ENCODE data around the gene CDCA4. TPM values are rescaled to one million over a fixed set of nuclear protein-coding genes. Genes with fewer than 3 reads are reported as not detected.

Gene CDCA4
- polyA plus RNA-seq, 2 of the 4 experiments (the other 2 are of a cell fraction): 24.2 to 26.9 TPM

GRCh38 chr14:104971447-104972240 lies 49.2 kb downstream of the CDCA4 start:
- no peak for TF ChIP-seq SMC3 (IDR thresholded peaks at IDR 0.05)
- 0 out of 2 replicates have a peak, but pooled peaks have one; percentile 37 for TF ChIP-seq HOXB5 (CRISPR knock-in tag; IDR thresholded peaks at IDR 0.05)
- CTCF ChIA-PET: interaction anchor here (0.6 to 6.6 kb wide), 9 partner anchors 32 to 203 kb away, joined by 3 to 235 read pairs (median 39); no protein-coding TSS in a partner anchor
- 0 out of 3 replicates have a peak overlapping the region, but pooled peaks have one; percentile 4 for H3K4me3 ChIP-seq
- POLR2A ChIA-PET: interaction anchor here (0.6 to 3.8 kb wide), 5 partner anchors 14 to 116 kb away, joined by 3 to 76 read pairs (median 19); partner anchors contain the start of genes CDCA4 and CLBA1
- 64% methylated on average over 8 of the region's 12 CpGs for WGBS (ENCODE audit: missing lambda C conversion rate)
- ATAC-seq (no peak), DNase-seq (ENCODE audit: low read depth in 1 of 2, low spot score in 1 of 2) (no peak), FAIRE-seq (no peak)
- H3K4me1 ChIP-seq: peaks cover 93% of the 10 kb centered on the region
- H3K9me3 ChIP-seq: no peaks in the 10 kb centered on the region
- peak overlapping the region; percentile 97 for H3K4me2 ChIP-seq
- peak overlapping the region; percentile 97 to 99 for H3K27ac ChIP-seq

GRCh38 chr14:104970231-104971068 lies 50.4 kb downstream of the CDCA4 start:
- peak; percentile 78 to 90 for DNase-seq (ENCODE audit: low read depth in 1 of 2, low spot score in 1 of 2)
- peaks cover 84% of the 10 kb centered on the region for H3K4me1 ChIP-seq
- peak overlapping the region; percentile 67 for H3K4me3 ChIP-seq
- no peaks in the 10 kb centered on the region for H3K9me3 ChIP-seq
- FAIRE-seq: peak; percentile 65
- TF ChIP-seq REST (IDR thresholded peaks at IDR 0.05) (no peak), FOSL2 (IDR thresholded peaks at IDR 0.05) (peak; percentile 55), FOSL2 (CRISPR knock-in tag; IDR thresholded peaks at IDR 0.05) (peak; percentile 88), NFE2L2 (conservative IDR thresholded peaks at IDR 0.05; ENCODE audit: low read length) (no peak), MAX (IDR thresholded peaks at IDR 0.05) (peak; percentile 52), RAD21 (conservative IDR thresholded peaks at IDR 0.05 in 1 of 2, IDR thresholded peaks at IDR 0.05 in 1 of 2) (0 out of 5 replicates have a peak, but pooled peaks of 1 of the 2 experiments have one; percentile 13), HOXB13 (CRISPR knock-in tag; IDR thresholded peaks at IDR 0.05; ENCODE audit: low read depth) (0 out of 2 replicates have a peak, but pooled peaks have one; percentile 15), POLR2A (IDR thresholded peaks at IDR 0.05; ENCODE audit: low read length) (peak; percentile 50), ATOH8 (CRISPR knock-in tag; IDR thresholded peaks at IDR 0.05; ENCODE audit: low read depth) (peak; percentile 62; the same call in 1 of the 2 replicates), BCL3 (IDR thresholded peaks at IDR 0.05) (peak; percentile 80; the same call in 2 of the 3 replicates), ZFP36 (IDR thresholded peaks at IDR 0.05; ENCODE audit: borderline replicate concordance, partially characterized antibody) (no peak), SMC3 (IDR thresholded peaks at IDR 0.05) (no peak), HOXA7 (CRISPR knock-in tag; IDR thresholded peaks at IDR 0.05) (no peak), RARB (CRISPR knock-in tag; IDR thresholded peaks at IDR 0.05) (no peak), JUNB (IDR thresholded peaks at IDR 0.05) (peak; percentile 54; the same call in 1 of the 2 replicates), GATA3 (IDR thresholded peaks at IDR 0.05; ENCODE audit: borderline replicate concordance) (peak; percentile 14; the same call in 1 of the 2 replicates), PBX3 (IDR thresholded peaks at IDR 0.05) (peak; percentile 87), EHF (CRISPR knock-in tag; IDR thresholded peaks at IDR 0.05) (peak; percentile 84; the same call in 1 of the 2 replicates), JUN (IDR thresholded peaks at IDR 0.05) (peak; percentile 70 to 72; a peak in 3 of 5 replicates), BHLHE40 (IDR thresholded peaks at IDR 0.05; ENCODE audit: low read depth, low read length) (peak; percentile 13; the same call in 1 of the 2 replicates), CHD2 (IDR thresholded peaks at IDR 0.05; ENCODE audit: low read length, partially characterized antibody) (no peak), HDAC2 (IDR thresholded peaks at IDR 0.05) (no peak), MYC (IDR thresholded peaks at IDR 0.05; ENCODE audit: borderline replicate concordance, low read length) (0 out of 2 replicates have a peak, but pooled peaks have one; percentile 42), HEYL (CRISPR knock-in tag; IDR thresholded peaks at IDR 0.05) (0 out of 2 replicates have a peak, but pooled peaks have one; percentile 56)
- POLR2A ChIA-PET: interaction anchor here (0.6 to 2.3 kb wide), 11 partner anchors 10 to 219 kb away, joined by 3 to 22 read pairs (median 5); partner anchors contain the start of genes CDCA4 and CLBA1
- H3K4me2 ChIP-seq: peak overlapping the region; percentile 97
- CTCF ChIA-PET: interaction anchor here (0.6 to 8.7 kb wide), 12 partner anchors 15 to 106 kb away, joined by 3 to 86 read pairs (median 6); partner anchors contain the start of gene CLBA1
- peak overlapping the region; percentile 97 to 99 for H3K27ac ChIP-seq
- ATAC-seq: peak; percentile 30 to 60
- 10% methylated on average over 14 of the region's 19 CpGs for WGBS (ENCODE audit: missing lambda C conversion rate)

Data from A549 (cell line).